GM12801 (cell line): ENCODE measurements around the gene FHIT.

Source experiments
- TF ChIP-seq, protein P1 (sequence below): IDR thresholded peaks from one replicate; pipeline ENCODE4 v1.5.1; 2011; ENCODE audit warnings: control low read depth; ENCODE audit not compliant: insufficient read length; ENCODE audit errors: extremely low read depth

Gene FHIT

GRCh38 chr3:60916546-60916945 is 334.7 kb downstream of the FHIT start:
- TF ChIP-seq, protein P1, sequence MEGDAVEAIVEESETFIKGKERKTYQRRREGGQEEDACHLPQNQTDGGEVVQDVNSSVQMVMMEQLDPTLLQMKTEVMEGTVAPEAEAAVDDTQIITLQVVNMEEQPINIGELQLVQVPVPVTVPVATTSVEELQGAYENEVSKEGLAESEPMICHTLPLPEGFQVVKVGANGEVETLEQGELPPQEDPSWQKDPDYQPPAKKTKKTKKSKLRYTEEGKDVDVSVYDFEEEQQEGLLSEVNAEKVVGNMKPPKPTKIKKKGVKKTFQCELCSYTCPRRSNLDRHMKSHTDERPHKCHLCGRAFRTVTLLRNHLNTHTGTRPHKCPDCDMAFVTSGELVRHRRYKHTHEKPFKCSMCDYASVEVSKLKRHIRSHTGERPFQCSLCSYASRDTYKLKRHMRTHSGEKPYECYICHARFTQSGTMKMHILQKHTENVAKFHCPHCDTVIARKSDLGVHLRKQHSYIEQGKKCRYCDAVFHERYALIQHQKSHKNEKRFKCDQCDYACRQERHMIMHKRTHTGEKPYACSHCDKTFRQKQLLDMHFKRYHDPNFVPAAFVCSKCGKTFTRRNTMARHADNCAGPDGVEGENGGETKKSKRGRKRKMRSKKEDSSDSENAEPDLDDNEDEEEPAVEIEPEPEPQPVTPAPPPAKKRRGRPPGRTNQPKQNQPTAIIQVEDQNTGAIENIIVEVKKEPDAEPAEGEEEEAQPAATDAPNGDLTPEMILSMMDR = no peak

- TF ChIP-seq, protein P1 = no peak
Measured at GRCh38 chr3:60913474-60913873, 337.8 kb downstream of the FHIT start.

GRCh38 chr3:60912876-60913275 is 338.4 kb downstream of the FHIT start:
- TF ChIP-seq, protein P1 = no peak

DNA sequence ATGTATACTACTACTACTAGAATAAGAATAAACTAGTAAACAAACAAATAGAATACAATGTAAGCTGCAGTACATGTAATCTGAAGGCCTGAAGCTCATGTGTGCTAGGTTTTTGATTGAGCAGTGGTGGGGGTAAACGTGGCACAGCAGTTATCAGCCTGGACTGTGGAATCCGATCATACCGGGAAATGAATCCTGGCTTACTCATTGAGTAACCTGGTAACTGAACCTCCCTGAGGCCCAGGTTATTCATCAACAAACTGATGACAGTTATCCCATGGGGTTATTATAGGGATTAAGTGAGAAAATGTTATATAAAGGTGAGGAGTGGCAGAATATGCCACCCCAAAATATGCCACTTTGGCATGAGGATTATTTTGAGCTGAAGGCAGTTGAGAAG is 339.1 kb downstream of the FHIT start:
- TF ChIP-seq, protein P1 = no peak

DNA sequence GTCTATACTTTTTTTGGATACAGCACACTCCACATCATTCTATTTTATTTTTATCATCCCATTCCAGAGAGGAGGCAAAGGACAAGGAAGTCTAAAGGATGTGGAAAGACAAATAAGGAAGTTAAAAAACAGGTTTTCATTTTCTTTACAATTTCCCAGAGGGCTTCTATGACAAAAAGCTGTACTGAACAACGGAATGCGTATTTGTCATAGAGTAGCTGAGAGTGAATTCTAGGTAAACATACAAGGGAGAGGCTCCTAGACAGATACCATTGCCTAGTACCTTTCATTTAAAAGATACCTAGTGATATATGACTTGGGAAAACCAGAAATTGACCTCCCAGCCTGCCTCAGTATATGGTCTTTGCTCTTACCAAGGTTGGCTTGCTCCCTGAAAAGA is 341.7 kb downstream of the FHIT start:
- TF ChIP-seq, protein P1 = no peak

DNA sequence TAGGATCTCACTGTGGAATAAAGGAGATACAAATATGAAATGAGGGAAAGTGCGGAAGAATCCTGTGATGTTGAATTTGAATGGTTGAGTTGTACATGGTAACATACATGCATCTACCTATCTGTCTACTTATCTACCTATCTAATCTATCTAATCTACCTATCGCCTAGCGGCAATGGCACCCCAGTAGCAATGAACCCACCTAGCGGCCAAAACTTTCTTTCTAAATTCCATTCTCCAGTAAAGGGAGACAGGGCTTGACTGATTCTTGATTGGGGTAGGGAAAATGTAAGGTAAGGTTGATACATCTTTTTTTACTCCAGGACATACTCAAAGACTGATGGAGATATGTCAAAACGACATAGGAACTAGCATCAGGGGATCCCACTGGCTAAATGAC is 345.0 kb downstream of the FHIT start:
- TF ChIP-seq, protein P1 = no peak

GRCh38 chr3:60898321-60898720 is 352.9 kb downstream of the FHIT start:
- TF ChIP-seq, protein P1 = no peak

- TF ChIP-seq, protein P1 = no peak
Measured at GRCh38 chr3:60893946-60894345, 357.3 kb downstream of the FHIT start.
